Lower leg skin (tissue), 4 donors: ENCODE measurements around the gene RGSL1. TPM values are rescaled to one million over a fixed set of nuclear protein-coding genes. Genes with fewer than 3 reads are reported as not detected.
"Not testable (repeated sequence)": the region's sequence is repeated elsewhere in the genome, so short reads cannot be mapped to it uniquely, and the experiment has no call there.

ENCODE experiments used
- DNase-seq, 2 donors: peaks; one replicate each; pipeline ENCODE4 v3.0.0-alpha.2; 2019; ENCODE audit warnings: low spot score in 2 of 2
- H3K4me3 ChIP-seq: fragments of 200-600 bp; sonication (generic); 2 replicates; pipeline ENCODE4 v1.5.1; 2017; ENCODE audit warnings: mild to moderate bottlenecking, low read depth; ENCODE audit not compliant: poor library complexity, severe bottlenecking
- CTCF ChIP-seq, 3 donors: fragments of 450-650 bp; IDR thresholded peaks; one replicate each; pipeline ENCODE4 v1.5.1; 2016; ENCODE audit warnings: antibody characterized with exemption in 3 of 3, mild to moderate bottlenecking in 3 of 3, moderate library complexity in 2 of 3
- POLR2A ChIP-seq, 2 donors: fragments of 450-650 bp; IDR thresholded peaks; one replicate each; pipeline ENCODE4 v1.6.1; 2016 to 2017; ENCODE audit warnings: antibody characterized with exemption in 2 of 2, mild to moderate bottlenecking in 1 of 2, moderate library complexity in 1 of 2
- WGBS, 2 donors: methylation state at CpG; one replicate each; pipeline ENCODE4 v1.1.5; 2018; 5-methylcytosine and 5-hydroxymethylcytosine counted together
- intact Hi-C: fragments of 100-400 bp; cut with DNase I; formaldehyde crosslinking; loops from one replicate; pipeline ENCODE4 v1.15.0; 2023; ENCODE audit warnings: low total_unique reads
- total RNA-seq, 4 donors: library from RNA; depleted of rRNA; stranded (reverse); fragments of >200 nt; gene quantifications; one replicate each; pipeline ENCODE4 v1.1.0, GENCODE V29; 2016

Gene RGSL1
- total RNA-seq, 4 donors from 2014 or later: not detected

- no peak for TF ChIP-seq CTCF (IDR thresholded peaks at IDR 0.05)
- no peak for TF ChIP-seq POLR2A (IDR thresholded peaks at IDR 0.05)
- DNase-seq: no peak
- intact Hi-C loops: no loop called here
- 83 to 95% methylated on average over 1 of the region's 1 CpG for WGBS, 2 donors
- no peak overlapping the region for H3K4me3 ChIP-seq
These were observed 16.4 kb upstream of the RGSL1 start for GRCh38 chr1:182433580-182433979.

- no peak for TF ChIP-seq CTCF (IDR thresholded peaks at IDR 0.05)
- no peak for TF ChIP-seq POLR2A (IDR thresholded peaks at IDR 0.05)
- intact Hi-C loops: no loop called here
- WGBS, 2 donors: 87 to 89% methylated on average over 1 of the region's 1 CpG
- H3K4me3 ChIP-seq: no peak overlapping the region
- no peak for DNase-seq
These were observed 11.6 kb upstream of the RGSL1 start for GRCh38 chr1:182438326-182438725.

- WGBS, 2 donors: 93 to 94% methylated on average over 3 of the region's 3 CpGs
- DNase-seq: no peak
- no peak overlapping the region for H3K4me3 ChIP-seq
- no peak for TF ChIP-seq POLR2A (IDR thresholded peaks at IDR 0.05)
- no peak for TF ChIP-seq CTCF (IDR thresholded peaks at IDR 0.05)
- intact Hi-C loops: no loop called here
These were observed 8.2 kb upstream of the RGSL1 start for GRCh38 chr1:182441719-182442118.

- no peak for DNase-seq
- WGBS, 2 donors: 86 to 90% methylated on average over 1 of the region's 1 CpG
- TF ChIP-seq POLR2A (IDR thresholded peaks at IDR 0.05) (no peak), CTCF (IDR thresholded peaks at IDR 0.05) (no peak)
- H3K4me3 ChIP-seq: no peak overlapping the region
- intact Hi-C loops: no loop called here
These were observed 7.6 kb upstream of the RGSL1 start for GRCh38 chr1:182442333-182442732.

- H3K4me3 ChIP-seq: no peak overlapping the region
- intact Hi-C loops: no loop called here
- WGBS, 2 donors: 41 to 57% methylated on average over 4 of the region's 4 CpGs
- DNase-seq: no peak
- TF ChIP-seq POLR2A (IDR thresholded peaks at IDR 0.05) (no peak), CTCF (IDR thresholded peaks at IDR 0.05) (no peak)
These were observed 5.4 kb upstream of the RGSL1 start for GRCh38 chr1:182444497-182444896.

GRCh38 chr1:182446033-182446669, 3.8 kb upstream of the RGSL1 start:
- H3K4me3 ChIP-seq: no peak overlapping the region
- intact Hi-C loops: no loop called here
- DNase-seq: no peak
- 1 to 2% methylated on average over 3 of the region's 3 CpGs for WGBS, 2 donors
- no peak for TF ChIP-seq CTCF (IDR thresholded peaks at IDR 0.05)
- TF ChIP-seq POLR2A (IDR thresholded peaks at IDR 0.05): no peak

GRCh38 chr1:182447124-182447523, 2.8 kb upstream of the RGSL1 start:
- WGBS, 2 donors: 94 to 96% methylated on average over 2 of the region's 2 CpGs
- intact Hi-C loops, H3K4me3 ChIP-seq, DNase-seq: not testable (repeated sequence)
